GM12874 (cell line): Measurements from ENCODE around the gene ZBTB7C.

Source experiments
- CTCF ChIP-seq: IDR thresholded peaks from 2 replicates; pipeline ENCODE4 v1.5.1; 2011; ENCODE audit warnings: low read depth, mild to moderate bottlenecking, control low read depth, low read length, moderate library complexity; ENCODE audit not compliant: insufficient read depth

Gene ZBTB7C

GRCh38 chr18:48310353-48310752, 98.8 kb downstream of the ZBTB7C start:
- TF ChIP-seq CTCF = no peak

- no peak for TF ChIP-seq CTCF
These were observed 100.2 kb downstream of the ZBTB7C start for GRCh38 chr18:48308755-48309575.

- TF ChIP-seq CTCF = no peak
These were observed 101.1 kb downstream of the ZBTB7C start for GRCh38 chr18:48308027-48308635.

GRCh38 chr18:48306838-48307237, 102.3 kb downstream of the ZBTB7C start:
- no peak for TF ChIP-seq CTCF

GRCh38 chr18:48304906-48305693, 104.1 kb downstream of the ZBTB7C start:
- TF ChIP-seq CTCF = no peak

- no peak for TF ChIP-seq CTCF
These were observed 105.3 kb downstream of the ZBTB7C start for GRCh38 chr18:48303883-48304282.

- no peak for TF ChIP-seq CTCF
These were observed 106.4 kb downstream of the ZBTB7C start for GRCh38 chr18:48302736-48303135.
